ENCODE data around the gene SAMD5.
A peak's percentile ranks its signal among the peaks of the same experiment; 100 is the strongest.

The SAMD5 gene

DNA sequence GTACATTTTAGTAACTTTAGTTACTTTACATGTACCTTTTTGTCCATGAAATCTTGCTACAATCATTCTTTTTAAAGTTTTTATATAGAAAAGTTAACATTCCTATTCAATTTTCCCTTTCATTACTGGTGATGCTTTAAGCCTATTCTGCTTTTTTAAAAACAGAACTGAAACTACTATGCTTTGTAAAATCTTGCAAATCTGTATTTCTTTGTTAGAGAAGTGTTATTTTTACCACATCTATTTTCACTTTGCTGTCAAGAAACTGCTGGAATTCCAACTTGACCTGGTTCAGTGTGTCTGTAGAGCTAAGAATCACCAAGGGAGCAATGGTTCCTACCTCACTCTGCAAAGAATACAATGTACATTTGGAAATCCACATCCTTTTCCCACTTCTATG lies 21.8 kb upstream of the SAMD5 start:
- no peak for TF ChIP-seq ELF4 (IDR thresholded peaks at IDR 0.05)
- no peak for TF ChIP-seq NFRKB (IDR thresholded peaks at IDR 0.05)
- no peak for TF ChIP-seq ARNT (IDR thresholded peaks at IDR 0.05)
- TF ChIP-seq FOXM1 (IDR thresholded peaks at IDR 0.05; ENCODE audit: borderline replicate concordance) = no peak
- TF ChIP-seq PKNOX1 (IDR thresholded peaks at IDR 0.05) = no peak
- TF ChIP-seq CTBP1 (IDR thresholded peaks at IDR 0.05; ENCODE audit: borderline replicate concordance) = no peak
- TF ChIP-seq SUZ12 (IDR thresholded peaks at IDR 0.05) = no peak
- no peak for TF ChIP-seq ZNF384 (IDR thresholded peaks at IDR 0.05)
- no peak for TF ChIP-seq HDGF (IDR thresholded peaks at IDR 0.05; ENCODE audit: borderline replicate concordance)
- no peak for TF ChIP-seq TARDBP (IDR thresholded peaks at IDR 0.05)
- TF ChIP-seq L3MBTL2 (conservative IDR thresholded peaks at IDR 0.05) = no peak
- TF ChIP-seq FOXA1 (IDR thresholded peaks at IDR 0.05) = no peak
- no peak for TF ChIP-seq FOXK2 (IDR thresholded peaks at IDR 0.05)
- TF ChIP-seq SP1 (IDR thresholded peaks at IDR 0.05) = no peak
- TF ChIP-seq LEF1 (IDR thresholded peaks at IDR 0.05; ENCODE audit: borderline replicate concordance) = no peak
- CTCF ChIA-PET = no interaction called here
- POLR2A ChIA-PET = no interaction called here
- DNase-seq (ENCODE audit: extremely low spot score) = no peak

GRCh38 chr6:147497472-147497871 lies 11.0 kb upstream of the SAMD5 start:
- POLR2A ChIA-PET = no interaction called here
- TF ChIP-seq ZNF384 (IDR thresholded peaks at IDR 0.05) = no peak
- TF ChIP-seq NFRKB (IDR thresholded peaks at IDR 0.05) = no peak
- no peak for DNase-seq (ENCODE audit: extremely low spot score)
- CTCF ChIA-PET = no interaction called here

- ChIA-PET POLR2A (no interaction called here), CTCF (interaction anchor here (0.6 kb wide), 1 partner anchor 94 kb away, joined by 3 read pairs; no protein-coding TSS in a partner anchor)
- no peak for DNase-seq (ENCODE audit: extremely low spot score)
- TF ChIP-seq HDGF (IDR thresholded peaks at IDR 0.05; ENCODE audit: borderline replicate concordance) = no peak
- TF ChIP-seq ZNF384 (IDR thresholded peaks at IDR 0.05) = no peak
- no peak for TF ChIP-seq BHLHE40 (IDR thresholded peaks at IDR 0.05; ENCODE audit: borderline replicate concordance)
- no peak for TF ChIP-seq FOXM1 (IDR thresholded peaks at IDR 0.05; ENCODE audit: borderline replicate concordance)
- no peak for TF ChIP-seq FOXK2 (IDR thresholded peaks at IDR 0.05)
- TF ChIP-seq SP1 (IDR thresholded peaks at IDR 0.05) = no peak
Observed at GRCh38 chr6:147503587-147503986, 4.9 kb upstream of the SAMD5 start.

- no peak for DNase-seq (ENCODE audit: extremely low spot score)
- ChIA-PET POLR2A (interaction anchor here (1.0 kb wide), 1 partner anchor 303 kb away, joined by 3 read pairs; no protein-coding TSS in a partner anchor), CTCF (no interaction called here)
- TF ChIP-seq FOXM1 (IDR thresholded peaks at IDR 0.05; ENCODE audit: borderline replicate concordance) = no peak
- no peak for TF ChIP-seq CTBP1 (IDR thresholded peaks at IDR 0.05; ENCODE audit: borderline replicate concordance)
- TF ChIP-seq NFRKB (IDR thresholded peaks at IDR 0.05) = no peak
- no peak for TF ChIP-seq ELF4 (IDR thresholded peaks at IDR 0.05)
- TF ChIP-seq BHLHE40 (IDR thresholded peaks at IDR 0.05; ENCODE audit: borderline replicate concordance) = no peak
- no peak for TF ChIP-seq SP1 (IDR thresholded peaks at IDR 0.05)
- TF ChIP-seq ZNF384 (IDR thresholded peaks at IDR 0.05) = no peak
- TF ChIP-seq TARDBP (IDR thresholded peaks at IDR 0.05) = no peak
Observed at GRCh38 chr6:147504848-147505247, 3.6 kb upstream of the SAMD5 start.

DNA sequence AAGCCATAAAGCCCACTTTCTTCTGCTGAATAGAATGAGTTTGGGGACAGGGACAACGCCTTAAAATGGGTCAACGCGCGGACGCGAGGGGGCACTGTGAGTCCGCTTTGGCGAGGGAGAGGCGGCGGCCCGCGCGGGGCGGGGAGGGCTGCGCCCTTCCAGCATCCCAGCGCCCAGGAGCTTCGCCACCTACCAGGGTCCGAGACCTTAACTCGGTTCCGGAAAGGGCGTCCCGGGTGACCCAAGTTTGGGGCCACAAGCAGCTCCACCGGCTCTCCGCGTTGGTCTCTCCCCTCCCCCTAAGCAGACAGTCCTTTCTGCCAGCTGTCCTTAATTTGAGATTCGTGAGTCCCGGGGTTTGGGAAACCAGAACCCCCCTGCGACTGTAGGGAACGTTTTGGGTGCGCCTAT lies 1.8 kb upstream of the SAMD5 start:
- DNase-seq (ENCODE audit: extremely low spot score) = peak; percentile 89
- ChIA-PET CTCF (interaction anchor here (0.6 to 2.2 kb wide), 11 partner anchors 9 to 673 kb away, joined by 3 to 18 read pairs (median 4); no protein-coding TSS in a partner anchor), POLR2A (no interaction called here)
- TF ChIP-seq PKNOX1 (IDR thresholded peaks at IDR 0.05) (no peak), ELF4 (IDR thresholded peaks at IDR 0.05) (no peak), L3MBTL2 (conservative IDR thresholded peaks at IDR 0.05) (no peak), ARNT (IDR thresholded peaks at IDR 0.05) (no peak), ZNF384 (IDR thresholded peaks at IDR 0.05) (no peak), CTBP1 (IDR thresholded peaks at IDR 0.05; ENCODE audit: borderline replicate concordance) (no peak)

GRCh38 chr6:147507162-147508041 lies 1.1 kb upstream of the SAMD5 start:
- peak; percentile 48 for DNase-seq (ENCODE audit: extremely low spot score)
- POLR2A ChIA-PET = no interaction called here

GRCh38 chr6:147508866-147509608 lies 547 bp downstream of the SAMD5 start:
- POLR2A ChIA-PET = no interaction called here
- CTCF ChIA-PET = interaction anchor here (0.8 to 2.2 kb wide), 3 partner anchors 17 to 656 kb away, joined by 3 to 18 read pairs (median 4); no protein-coding TSS in a partner anchor
- peak; percentile 34; the same call in 1 of the 2 replicates for TF ChIP-seq L3MBTL2 (conservative IDR thresholded peaks at IDR 0.05)
- TF ChIP-seq FOXM1 (IDR thresholded peaks at IDR 0.05; ENCODE audit: borderline replicate concordance) = no peak
- peak; percentile 50 for DNase-seq (ENCODE audit: extremely low spot score)

More at GRCh38 chr6:147507162-147508041, 1.1 kb upstream of the SAMD5 start:
- CTCF ChIA-PET = interaction anchor here (0.6 to 2.2 kb wide), 12 partner anchors 9 to 673 kb away, joined by 3 to 18 read pairs (median 4); no protein-coding TSS in a partner anchor
- TF ChIP-seq L3MBTL2 (conservative IDR thresholded peaks at IDR 0.05) (peak; percentile 41; the same call in 1 of the 2 replicates), ARNT (IDR thresholded peaks at IDR 0.05) (no peak)
